Body of pancreas (tissue), 4 donors: ENCODE results near the gene KRTAP20-2. TPM values are rescaled to one million over a fixed set of nuclear protein-coding genes. Genes with fewer than 3 reads are reported as not detected.

Source experiments
- ATAC-seq: fragments of 150-250 bp; one replicate; pipeline ENCODE4 v1.9.1; 2016
- DNase-seq, 4 donors: peaks; one replicate each; pipeline ENCODE4 v3.0.0-alpha.2; 2019
- H3K27ac ChIP-seq, 4 donors: fragments of 200-600 bp; sonication (generic); 1 replicate in 3 of 4; 2 replicates in 1 of 4; pipeline versions ENCODE4 v1.5.1 to v1.6.1; 2016 to 2019; ENCODE audit warnings: mild to moderate bottlenecking in 1 of 4, mixed read lengths in 1 of 4, moderate library complexity in 1 of 4
- H3K27me3 ChIP-seq, 2 donors: fragments of 200-600 bp; sonication (generic); one replicate each; pipeline ENCODE4 v1.6.0; 2016; ENCODE audit warnings: mild to moderate bottlenecking in 1 of 2
- H3K36me3 ChIP-seq, 2 donors: fragments of 200-600 bp; sonication (generic); replicated peaks in 1 of 2; 2 replicates each; pipeline ENCODE4 v1.5.1; 2016; ENCODE audit warnings: low read depth in 2 of 2; ENCODE audit not compliant: insufficient read depth in 1 of 2
- H3K4me1 ChIP-seq: fragments of 200-600 bp; sonication (generic); one replicate; pipeline ENCODE4 v1.6.0; 2016
- H3K4me3 ChIP-seq, 2 donors: fragments of 200-600 bp; sonication (generic); 1 replicate in 1 of 2; 2 replicates in 1 of 2; pipeline ENCODE4 v1.5.1; 2016 to 2019
- H3K9me3 ChIP-seq, 3 donors: fragments of 200-600 bp; sonication (generic); 1 replicate in 2 of 3; 2 replicates in 1 of 3; pipeline ENCODE4 v1.5.1; 2016
- POLR2A ChIP-seq, 3 donors: fragments of 450-650 bp; IDR thresholded peaks; one replicate each; pipeline ENCODE4 v1.6.1; 2016; ENCODE audit warnings: antibody characterized with exemption in 3 of 3, mild to moderate bottlenecking in 2 of 3
- WGBS, 2 donors: methylation state at CpG; one replicate each; pipeline ENCODE4 v1.1.5; 2017; 5-methylcytosine and 5-hydroxymethylcytosine counted together
- intact Hi-C: fragments of 100-400 bp; cut with DNase I; formaldehyde crosslinking; loops from one replicate; pipeline ENCODE4 v1.15.1; 2023
- total RNA-seq, 2 donors: library from RNA; depleted of rRNA; stranded (reverse); fragments of >200 nt; gene quantifications; one replicate each; pipeline ENCODE4 v1.1.0, GENCODE V29; 2016
- TF ChIP-seq, protein P1 (sequence below), 7 experiments: fragments of 450-650 bp in 4 of 7; fragments of 200-600 bp in 3 of 7; sonication (generic) in 3 of 7; IDR thresholded peaks; one replicate each; pipeline ENCODE4 v1.5.1; 2016 to 2019; ENCODE audit warnings: antibody characterized with exemption in 7 of 7

Gene KRTAP20-2
- total RNA-seq, 2 donors from 2014 or later, result not detected

GRCh38 chr21:30652891-30653290 lies 17.9 kb downstream of the KRTAP20-2 start:
- no peaks in the 10 kb centered on the region for H3K27me3 ChIP-seq
- no peak for ATAC-seq
- intact Hi-C loops, result no loop called here

GRCh38 chr21:30668776-30669175 lies 33.8 kb downstream of the KRTAP20-2 start:
- Histone ChIP-seq H3K4me3 (no peak overlapping the region), H3K36me3 (no peaks in the 10 kb centered on the region), H3K4me1 (no peaks in the 10 kb centered on the region), H3K9me3 (no peaks in the 10 kb centered on the region), H3K27ac (no peak overlapping the region), H3K27me3 (no peaks in the 10 kb centered on the region)
- no peak for ATAC-seq
- no peak for DNase-seq
- WGBS, 2 donors, result 75 to 83% methylated on average over 1 of the region's 1 CpG
- intact Hi-C loops, result no loop called here
- TF ChIP-seq, protein P1, sequence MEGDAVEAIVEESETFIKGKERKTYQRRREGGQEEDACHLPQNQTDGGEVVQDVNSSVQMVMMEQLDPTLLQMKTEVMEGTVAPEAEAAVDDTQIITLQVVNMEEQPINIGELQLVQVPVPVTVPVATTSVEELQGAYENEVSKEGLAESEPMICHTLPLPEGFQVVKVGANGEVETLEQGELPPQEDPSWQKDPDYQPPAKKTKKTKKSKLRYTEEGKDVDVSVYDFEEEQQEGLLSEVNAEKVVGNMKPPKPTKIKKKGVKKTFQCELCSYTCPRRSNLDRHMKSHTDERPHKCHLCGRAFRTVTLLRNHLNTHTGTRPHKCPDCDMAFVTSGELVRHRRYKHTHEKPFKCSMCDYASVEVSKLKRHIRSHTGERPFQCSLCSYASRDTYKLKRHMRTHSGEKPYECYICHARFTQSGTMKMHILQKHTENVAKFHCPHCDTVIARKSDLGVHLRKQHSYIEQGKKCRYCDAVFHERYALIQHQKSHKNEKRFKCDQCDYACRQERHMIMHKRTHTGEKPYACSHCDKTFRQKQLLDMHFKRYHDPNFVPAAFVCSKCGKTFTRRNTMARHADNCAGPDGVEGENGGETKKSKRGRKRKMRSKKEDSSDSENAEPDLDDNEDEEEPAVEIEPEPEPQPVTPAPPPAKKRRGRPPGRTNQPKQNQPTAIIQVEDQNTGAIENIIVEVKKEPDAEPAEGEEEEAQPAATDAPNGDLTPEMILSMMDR (IDR thresholded peaks at IDR 0.05), result no peak
- TF ChIP-seq POLR2A (IDR thresholded peaks at IDR 0.05), result no peak

More at GRCh38 chr21:30652891-30653290, 17.9 kb downstream of the KRTAP20-2 start:
- no peaks in the 10 kb centered on the region for H3K36me3 ChIP-seq
- no peak overlapping the region for H3K4me3 ChIP-seq
- H3K27ac ChIP-seq, result no peak overlapping the region
- no peak for DNase-seq
- no peaks in the 10 kb centered on the region for H3K4me1 ChIP-seq
- no peaks in the 10 kb centered on the region for H3K9me3 ChIP-seq
- TF ChIP-seq POLR2A (IDR thresholded peaks at IDR 0.05), result no peak
- TF ChIP-seq, protein P1 (IDR thresholded peaks at IDR 0.05), result no peak

- no peak overlapping the region for H3K4me3 ChIP-seq
- ATAC-seq, result no peak
- WGBS, 2 donors, result 65 to 68% methylated on average over 2 of the region's 2 CpGs
- intact Hi-C loops, result no loop called here
- no peaks in the 10 kb centered on the region for H3K36me3 ChIP-seq
- no peaks in the 10 kb centered on the region for H3K4me1 ChIP-seq
- no peak for DNase-seq
- H3K27ac ChIP-seq, result no peak overlapping the region
- H3K27me3 ChIP-seq, result no peaks in the 10 kb centered on the region
- no peaks in the 10 kb centered on the region for H3K9me3 ChIP-seq
- TF ChIP-seq, protein P1 (IDR thresholded peaks at IDR 0.05), result no peak
- TF ChIP-seq POLR2A (IDR thresholded peaks at IDR 0.05), result no peak
These were observed 38.1 kb downstream of the KRTAP20-2 start for GRCh38 chr21:30672985-30673650.

DNA sequence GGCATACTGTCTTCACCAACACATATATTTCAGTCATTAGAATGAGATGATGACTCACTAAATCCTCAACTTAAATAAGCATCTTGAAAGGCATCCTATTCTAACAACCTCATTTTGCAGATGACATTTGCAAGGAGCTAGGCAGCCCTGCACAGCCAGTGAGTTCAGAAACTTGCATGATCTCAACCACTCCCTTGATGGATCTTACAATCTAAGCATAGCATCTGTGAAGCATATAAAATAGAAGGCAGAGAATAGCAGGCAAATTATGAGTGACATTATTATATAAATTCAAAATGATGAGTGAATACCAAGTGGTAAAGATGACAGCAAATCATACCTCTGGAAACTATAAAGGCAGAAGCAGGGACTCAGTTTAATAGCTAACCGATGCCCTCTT lies 39.3 kb downstream of the KRTAP20-2 start:
- Histone ChIP-seq H3K36me3 (no peaks in the 10 kb centered on the region), H3K4me1 (no peaks in the 10 kb centered on the region), H3K27ac (no peak overlapping the region), H3K4me3 (no peak overlapping the region), H3K27me3 (no peaks in the 10 kb centered on the region), H3K9me3 (no peaks in the 10 kb centered on the region)
- 65 to 74% methylated on average over 1 of the region's 1 CpG for WGBS, 2 donors
- ATAC-seq (no peak), DNase-seq (no peak)
- no peak for TF ChIP-seq POLR2A (IDR thresholded peaks at IDR 0.05)
- TF ChIP-seq, protein P1 (IDR thresholded peaks at IDR 0.05), result no peak
- intact Hi-C loops, result no loop called here

- TF ChIP-seq POLR2A (IDR thresholded peaks at IDR 0.05), result no peak
- TF ChIP-seq, protein P1 (IDR thresholded peaks at IDR 0.05), result no peak
- Histone ChIP-seq H3K27ac (no peak overlapping the region), H3K36me3 (no peaks in the 10 kb centered on the region), H3K4me3 (no peak overlapping the region), H3K4me1 (no peaks in the 10 kb centered on the region), H3K27me3 (no peaks in the 10 kb centered on the region), H3K9me3 (no peaks in the 10 kb centered on the region)
- DNase-seq, result no peak
- ATAC-seq, result no peak
- intact Hi-C loops, result no loop called here
These were observed 41.7 kb downstream of the KRTAP20-2 start for GRCh38 chr21:30676737-30677136.
